NCI-H748 (cell line): ENCODE data around the gene NDUFB1.

ENCODE experiments used
- DNase-seq: peaks from one replicate; lab custom pipeline; 2025; ENCODE audit not compliant: unreplicated experiment; lab: John Stamatoyannopoulos, UW

NDUFB1 gene

DNA sequence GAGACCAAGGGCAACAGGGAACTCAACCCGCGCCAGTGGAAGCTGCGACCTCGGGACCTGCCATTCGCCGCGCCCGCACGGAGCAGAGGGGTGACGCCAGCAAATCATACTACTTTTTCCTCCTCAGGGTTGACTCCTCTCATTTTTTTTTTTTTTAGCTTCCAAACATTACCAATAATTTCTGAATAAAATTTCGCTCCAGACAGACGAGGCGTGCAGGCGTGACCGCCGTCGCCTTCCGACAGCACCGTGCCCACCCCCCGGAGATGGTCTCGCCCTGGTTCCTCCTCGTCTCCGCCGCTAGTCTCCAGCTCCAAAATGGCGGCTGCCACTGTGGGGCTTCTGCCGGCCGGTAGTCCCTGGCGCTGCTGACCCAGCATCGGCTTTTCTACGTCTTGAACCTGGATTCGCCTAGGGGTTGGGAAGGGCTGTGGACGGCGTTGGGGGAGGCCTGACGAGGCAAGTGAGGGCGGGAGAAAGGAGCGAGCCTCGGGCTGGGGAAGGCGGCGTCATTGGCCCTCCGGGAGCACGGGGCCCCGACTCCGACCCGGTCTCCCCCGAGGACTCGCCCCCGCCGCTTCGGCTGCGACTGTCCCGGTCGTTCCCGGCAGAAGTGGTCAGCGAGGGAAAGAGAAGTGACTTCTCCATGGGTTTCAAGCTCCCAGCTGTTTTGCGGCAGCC is at the start of gene NDUFB1, which contains the start of gene CPSF2:
Gene NDUFB1, minus strand, starts transcription at position 37 of the 681 bp plus-strand sequence. CDS start 4,069 bp downstream, outside the sequence.
Gene CPSF2, plus strand, starts transcription at position 300 of the 681 bp plus-strand sequence. CDS start 9,016 bp downstream, outside the sequence.
- peak; percentile 87 for DNase-seq

DNA sequence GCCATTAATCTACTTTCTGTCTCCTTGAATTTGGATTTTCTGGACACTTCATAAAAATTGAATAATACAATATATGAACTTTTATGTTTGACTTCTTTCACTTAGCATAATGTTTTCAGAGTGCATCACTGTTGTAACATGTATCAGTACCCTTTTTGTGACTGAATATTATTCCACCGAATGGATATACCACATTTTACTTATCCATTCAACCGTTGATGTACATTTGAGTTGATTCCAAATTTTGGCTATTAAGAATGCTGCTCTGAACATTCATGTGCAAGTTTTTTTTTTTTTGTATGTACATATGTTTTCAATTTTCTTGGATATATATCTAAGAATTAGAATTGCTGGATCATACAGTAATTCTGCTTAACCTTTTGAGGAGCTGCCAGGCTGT is 43.5 kb upstream of the NDUFB1 start:
- no peak for DNase-seq

DNA sequence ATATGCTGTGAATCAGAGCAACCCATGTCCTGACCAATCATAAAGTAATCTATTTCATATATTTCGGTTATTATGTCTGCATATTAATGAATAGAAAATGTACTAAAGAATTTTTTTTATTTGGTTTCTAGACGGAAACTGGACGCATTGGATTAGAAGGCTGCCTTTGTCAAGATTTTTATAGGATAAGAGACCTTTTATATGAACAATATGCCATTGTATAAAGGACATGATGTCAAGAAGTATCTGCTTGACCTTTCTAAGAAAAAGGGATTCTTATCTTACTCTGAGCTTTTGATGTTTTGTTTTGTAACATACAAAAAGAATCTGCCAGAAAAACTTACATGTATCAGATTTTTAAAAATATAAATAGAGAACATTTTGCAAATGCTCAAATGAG is 40.0 kb upstream of the NDUFB1 start:
- DNase-seq = no peak

DNA sequence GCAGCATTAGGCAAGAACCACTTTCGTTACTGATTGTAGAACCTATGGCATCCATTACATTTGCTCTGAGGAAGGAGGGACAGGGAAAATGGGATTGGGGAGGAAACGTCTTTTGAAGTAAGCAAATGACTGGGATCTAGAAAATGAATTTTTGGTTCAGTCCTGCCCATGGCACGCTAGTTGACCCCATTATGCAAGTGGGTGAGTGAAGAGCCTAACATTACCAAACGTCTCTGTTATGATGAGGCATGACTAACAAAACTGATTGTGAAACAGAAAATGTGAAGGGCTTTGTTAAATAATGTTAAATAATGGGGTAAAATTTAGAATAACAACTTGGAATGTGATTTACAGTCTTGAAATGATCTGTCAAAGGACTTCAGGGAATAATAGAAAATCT is 39.1 kb upstream of the NDUFB1 start:
- no peak for DNase-seq

DNA sequence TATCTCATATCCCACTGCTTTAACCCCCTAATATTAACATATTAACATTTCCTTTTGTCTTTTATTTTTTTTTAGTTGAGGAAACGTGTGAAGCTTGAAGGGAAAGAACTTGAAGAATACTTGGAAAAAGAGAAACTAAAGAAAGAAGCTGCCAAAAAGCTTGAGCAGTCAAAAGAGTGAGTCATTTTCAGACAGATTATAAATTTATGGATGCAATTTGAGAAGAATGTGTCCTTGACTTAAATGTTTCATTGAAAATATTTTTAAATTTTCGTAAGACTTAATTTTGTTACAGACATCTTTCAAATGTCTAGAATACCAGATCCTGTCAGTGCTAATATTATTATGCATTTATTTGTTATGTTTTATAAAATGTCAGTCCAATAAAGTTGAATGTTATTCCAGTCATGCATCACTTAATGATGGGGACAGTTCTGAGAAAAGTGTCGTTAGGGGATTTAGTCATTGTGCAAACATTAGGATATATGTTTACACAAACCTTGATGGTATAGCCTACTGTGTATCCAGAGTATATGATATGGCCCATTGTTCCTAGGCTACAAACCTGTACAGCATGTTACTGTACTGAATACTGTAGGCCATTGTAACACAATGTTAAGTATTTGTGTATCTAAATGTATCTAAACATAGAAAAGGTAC is 32.9 kb upstream of the NDUFB1 start:
- DNase-seq = peak; percentile 84

DNA sequence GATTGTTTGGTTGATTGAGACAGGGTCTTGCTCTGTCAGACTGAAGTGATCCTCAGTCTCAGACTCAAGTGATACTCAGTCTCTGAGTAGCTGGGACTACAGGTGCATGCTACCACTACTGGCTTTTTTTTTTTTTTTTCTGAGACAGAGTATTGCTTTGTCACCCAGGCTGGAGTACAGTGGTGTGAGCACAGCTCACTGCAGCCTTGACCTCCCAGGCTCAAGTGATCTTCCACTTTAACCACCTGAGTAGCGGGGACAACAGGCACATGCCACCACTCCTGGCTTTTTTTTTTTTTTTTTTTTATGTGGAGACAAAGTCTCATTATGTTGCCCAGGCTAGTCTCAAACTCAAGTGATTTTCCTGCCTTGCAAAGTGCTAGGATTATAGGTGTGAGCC is 32.1 kb upstream of the NDUFB1 start:
- DNase-seq = no peak

DNA sequence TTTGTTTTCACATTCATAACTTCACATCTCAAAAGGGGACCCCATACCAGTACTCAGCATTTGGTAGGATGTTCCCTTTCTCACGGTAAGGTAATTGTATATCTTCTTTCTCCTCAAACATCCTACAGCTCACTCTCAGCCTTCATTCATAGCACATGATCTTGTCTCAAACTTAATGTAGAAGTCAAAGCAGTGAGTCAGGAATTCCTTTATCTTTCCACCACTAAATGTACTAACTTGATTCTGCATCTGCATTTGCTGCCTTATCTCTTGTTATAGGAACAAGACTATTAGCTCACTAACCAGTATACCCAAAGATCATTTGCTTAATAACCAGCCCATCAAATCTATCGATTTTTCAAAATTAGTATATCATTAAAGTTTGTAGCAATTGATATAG is 23.2 kb upstream of the NDUFB1 start:
- no peak for DNase-seq

DNA sequence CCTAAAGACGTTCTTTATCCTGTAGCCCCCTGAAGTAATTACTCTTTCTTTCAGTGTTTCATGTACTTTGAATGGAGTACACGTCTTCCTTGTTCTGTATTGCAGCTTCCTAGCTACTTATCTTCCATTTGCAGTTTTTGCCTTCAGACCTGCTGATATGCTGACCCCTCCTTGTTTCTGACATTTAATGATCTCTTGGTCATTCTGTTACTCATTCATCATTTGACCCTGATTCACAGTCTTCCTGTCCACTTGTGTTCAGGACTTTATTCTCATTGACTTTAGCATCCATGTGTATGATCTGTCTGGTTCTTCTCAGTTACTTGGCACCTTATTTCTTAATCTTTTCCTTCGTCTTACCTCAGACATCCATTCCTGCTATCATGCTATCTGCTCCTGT is 22.5 kb upstream of the NDUFB1 start:
- no peak for DNase-seq

DNA sequence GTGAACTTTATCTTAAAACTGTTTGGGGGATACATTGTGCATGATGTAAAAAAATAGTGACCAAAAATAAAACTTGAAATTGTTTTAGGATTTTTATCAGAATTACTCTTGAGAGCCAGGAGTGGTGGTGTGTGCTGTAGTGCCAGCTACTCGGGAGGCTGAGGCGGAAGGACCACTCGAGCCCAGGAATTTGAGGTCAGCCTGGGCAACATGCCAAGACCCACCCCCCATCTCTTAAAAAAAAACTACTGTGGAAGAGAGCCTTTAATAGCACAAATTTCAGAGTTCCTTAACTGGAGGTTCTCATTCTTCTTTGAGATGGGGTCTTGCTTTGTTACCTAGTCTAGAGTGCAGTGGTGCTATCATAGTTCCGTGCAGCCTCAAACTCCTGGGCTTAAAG is 21.8 kb upstream of the NDUFB1 start:
- DNase-seq = no peak

DNA sequence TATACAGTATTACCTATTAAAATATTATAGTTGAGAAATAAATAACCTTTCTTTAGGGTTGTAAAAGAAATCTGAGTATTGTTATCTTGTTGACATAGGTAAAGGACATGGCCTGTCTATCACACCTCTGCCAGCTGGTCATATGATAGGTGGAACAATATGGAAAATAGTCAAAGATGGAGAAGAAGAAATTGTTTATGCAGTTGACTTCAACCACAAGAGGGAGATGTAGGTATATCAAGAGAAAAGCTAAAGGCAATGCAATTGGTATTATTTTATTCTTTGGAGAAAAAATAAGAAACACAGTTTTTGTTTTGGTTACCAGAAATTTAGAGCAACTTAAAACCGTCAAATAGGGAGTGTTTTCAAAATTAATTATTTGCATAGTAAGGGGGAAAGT is 13.8 kb upstream of the NDUFB1 start:
- DNase-seq = peak; percentile 56

DNA sequence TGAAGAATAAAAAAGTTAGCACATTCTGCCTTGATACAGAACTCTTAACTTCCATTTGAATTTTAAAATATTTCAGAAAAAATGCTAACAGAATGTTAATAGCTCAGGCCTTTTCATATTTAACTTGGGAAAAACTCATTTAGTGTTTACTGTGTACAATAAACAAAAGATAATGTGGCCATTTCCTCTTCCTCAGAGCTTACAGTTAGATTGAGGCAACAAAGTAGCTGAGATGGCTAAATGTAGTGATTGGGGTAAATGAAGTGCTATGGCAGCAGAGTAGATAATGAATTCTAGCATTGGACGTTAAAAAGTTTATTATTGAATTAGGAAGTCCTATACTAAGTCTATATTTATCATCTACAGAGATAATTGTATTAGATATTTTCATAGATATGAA is 12.9 kb upstream of the NDUFB1 start:
- no peak for DNase-seq

DNA sequence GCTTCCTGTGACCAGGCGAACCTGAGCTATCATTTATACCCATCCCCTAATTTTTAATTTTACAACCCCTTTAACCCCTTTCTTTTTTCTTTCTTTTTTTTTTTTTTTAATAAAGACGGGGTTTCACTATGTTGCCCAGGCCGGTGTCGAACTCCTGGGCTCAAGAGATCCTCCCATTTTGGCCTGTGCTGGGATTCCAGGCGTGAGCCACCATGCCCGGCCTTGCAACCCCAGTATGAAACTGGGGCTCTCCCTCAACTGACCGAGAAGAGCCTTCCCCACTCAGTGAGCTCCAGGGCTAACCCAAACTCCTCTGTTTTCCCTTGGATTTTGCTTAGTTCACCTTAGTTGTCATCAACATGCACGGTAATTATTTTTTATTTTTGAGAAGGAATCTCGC is 1.3 kb upstream of the NDUFB1 start:
- DNase-seq = no peak

DNA sequence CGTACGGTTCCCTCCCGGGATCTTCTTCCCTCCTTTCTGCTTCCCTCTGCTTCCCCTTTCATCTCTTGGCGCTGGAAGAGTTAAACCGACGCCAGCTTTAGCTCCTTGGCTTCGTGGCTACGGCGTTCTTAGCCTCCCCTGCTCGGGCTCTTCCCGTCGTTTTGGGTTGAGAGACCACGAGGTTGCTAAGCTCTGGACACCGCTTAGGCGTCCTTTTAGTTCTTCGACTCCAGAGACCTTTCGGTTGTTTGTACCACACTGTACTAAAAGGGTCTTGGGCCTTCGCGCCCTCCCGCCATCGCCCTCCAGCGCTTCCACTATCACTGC is 808 bp upstream of the NDUFB1 start:
- peak; percentile 68 for DNase-seq

DNA sequence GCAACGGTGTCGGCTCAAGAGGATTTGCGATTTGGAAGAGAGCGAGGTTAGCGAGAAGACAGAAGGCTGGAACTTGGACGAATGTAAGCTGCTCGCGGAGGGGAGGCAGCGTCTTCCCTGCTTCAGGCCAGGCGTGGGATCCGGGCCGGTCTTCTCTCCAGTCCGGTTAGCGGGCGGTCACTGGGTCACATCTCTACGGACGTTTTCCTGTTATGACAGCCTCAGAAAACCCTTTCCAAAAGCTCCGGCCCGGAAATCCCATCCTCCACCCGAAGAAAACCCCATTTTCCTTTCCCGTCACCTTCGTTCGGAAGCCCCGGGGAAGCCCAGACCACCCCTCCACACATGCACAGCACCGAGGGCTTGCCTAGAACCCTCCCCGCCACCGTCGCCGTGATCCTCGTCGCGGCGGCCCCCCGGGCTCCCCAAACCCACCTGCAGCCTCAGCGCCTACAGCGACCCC is 268 bp downstream of the NDUFB1 start:
- peak; percentile 63 for DNase-seq

DNA sequence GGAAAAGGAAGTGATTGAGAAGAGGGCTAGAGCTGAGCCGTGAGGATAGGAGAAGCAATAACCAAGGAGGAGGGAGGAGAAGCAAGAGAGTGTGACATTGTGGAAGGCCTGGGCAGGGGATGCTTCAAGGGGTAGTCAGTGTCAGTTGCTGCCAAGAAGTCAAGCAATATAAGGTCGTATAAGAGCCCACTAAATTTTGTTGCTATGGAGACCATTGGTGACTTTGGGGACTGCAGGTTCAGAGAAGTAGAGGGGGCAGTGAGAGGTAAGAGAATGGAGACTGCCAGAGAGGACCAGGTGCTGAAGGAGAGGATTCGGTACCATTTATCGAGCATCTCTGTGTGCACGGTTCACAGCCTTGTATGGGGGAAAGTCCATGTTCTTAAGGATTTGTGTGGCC is 12.0 kb downstream of the NDUFB1 start:
- peak; percentile 18 for DNase-seq

DNA sequence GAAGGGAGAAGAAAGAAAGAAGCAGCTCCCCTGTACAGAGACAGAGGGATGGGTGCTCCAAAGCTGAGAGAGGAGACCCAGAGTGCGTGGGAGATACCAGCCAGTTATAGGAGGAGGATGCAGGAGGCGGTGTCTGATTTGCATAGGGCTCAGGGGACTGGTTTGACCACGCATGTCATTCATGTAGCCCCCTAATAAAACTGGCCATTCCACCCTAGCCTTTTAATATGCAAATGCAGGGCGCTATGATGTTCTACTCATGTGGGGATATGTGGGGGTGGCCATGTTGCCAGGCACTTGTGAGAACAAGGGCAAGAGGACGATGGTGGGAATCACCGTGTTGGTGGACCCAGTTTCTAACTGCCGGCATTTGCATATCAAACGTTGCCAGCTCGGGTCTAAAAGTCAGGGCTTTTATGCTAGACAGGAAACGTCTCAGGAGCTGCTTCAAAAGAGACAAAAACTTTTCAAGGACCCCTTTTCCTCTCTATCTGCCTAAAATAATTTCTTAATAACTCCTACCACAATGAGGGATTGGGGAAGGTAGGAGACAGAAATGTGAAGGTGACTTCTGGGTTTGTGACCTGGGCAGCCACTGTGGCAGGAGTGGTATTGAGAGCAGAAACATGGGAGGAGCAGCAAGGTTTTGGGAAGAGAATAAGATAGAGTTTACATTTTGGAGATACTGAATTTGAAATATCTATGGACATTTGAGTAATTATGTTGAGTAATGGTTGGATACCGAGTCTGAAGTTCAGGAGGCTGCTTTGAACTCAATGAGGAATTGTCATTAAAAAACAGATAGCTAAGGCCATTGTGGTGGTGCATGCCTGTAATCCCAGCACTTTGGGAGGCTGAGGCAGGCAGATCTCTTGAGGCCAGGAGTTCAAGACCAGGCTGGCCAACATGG is 12.9 kb downstream of the NDUFB1 start:
- DNase-seq = peak; percentile 42

DNA sequence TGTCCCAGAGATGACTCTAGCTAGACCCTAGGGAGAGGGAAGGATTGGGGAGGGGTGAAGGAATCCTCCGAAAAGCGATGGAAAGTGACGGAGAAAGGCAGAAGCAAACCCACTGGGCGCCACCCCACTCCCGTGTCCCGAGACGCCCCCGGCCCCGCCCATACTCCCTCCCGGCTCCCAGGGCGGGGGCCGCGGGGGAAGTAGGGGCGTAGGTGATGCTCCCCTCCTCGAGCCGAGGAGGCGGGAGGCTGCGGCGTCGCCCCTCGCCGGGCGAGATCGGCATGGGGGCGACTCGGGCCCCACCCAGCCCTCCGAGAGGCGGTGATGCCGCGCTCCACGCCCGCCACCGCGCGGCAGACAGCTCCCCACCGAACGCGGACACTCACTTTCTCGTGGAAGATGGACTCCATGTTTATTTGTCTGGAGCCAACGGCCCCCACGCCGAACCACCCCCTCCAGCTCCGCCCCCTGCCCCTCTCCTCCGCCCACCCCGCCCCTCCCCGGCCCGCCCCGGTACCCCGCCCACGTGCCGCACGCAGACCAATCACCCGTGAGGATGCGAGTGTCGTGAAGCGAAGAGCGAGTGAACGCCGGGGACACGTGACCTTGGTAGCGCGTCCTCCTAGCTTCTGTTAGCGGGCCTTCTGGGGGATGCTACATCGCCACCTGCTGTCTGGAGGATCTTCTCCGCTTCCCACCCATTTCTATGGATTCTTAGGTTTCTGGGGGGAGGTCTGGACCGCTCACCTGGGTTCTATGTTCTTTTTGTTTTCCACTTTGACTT is 15.2 kb downstream of the NDUFB1 start, which contains the start of gene ATXN3:
Gene ATXN3, minus strand, starts transcription at position 440 of the 784 bp plus-strand sequence. Its CDS starts 30 bp downstream, at position 410.
- peak; percentile 100 for DNase-seq

DNA sequence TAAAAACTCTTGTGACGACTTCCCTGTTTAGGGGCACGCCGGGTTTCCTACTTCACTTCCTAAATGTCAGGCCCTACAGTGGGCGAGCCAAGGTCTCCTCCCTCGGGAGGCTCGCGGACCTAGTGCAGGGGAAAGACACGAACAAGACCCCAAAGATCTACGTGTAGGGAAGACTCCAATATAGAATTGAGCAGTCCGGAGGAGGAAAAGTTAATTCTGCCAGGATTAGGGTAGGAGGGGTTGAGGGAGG is 15.7 kb downstream of the NDUFB1 start:
- peak; percentile 75 for DNase-seq

DNA sequence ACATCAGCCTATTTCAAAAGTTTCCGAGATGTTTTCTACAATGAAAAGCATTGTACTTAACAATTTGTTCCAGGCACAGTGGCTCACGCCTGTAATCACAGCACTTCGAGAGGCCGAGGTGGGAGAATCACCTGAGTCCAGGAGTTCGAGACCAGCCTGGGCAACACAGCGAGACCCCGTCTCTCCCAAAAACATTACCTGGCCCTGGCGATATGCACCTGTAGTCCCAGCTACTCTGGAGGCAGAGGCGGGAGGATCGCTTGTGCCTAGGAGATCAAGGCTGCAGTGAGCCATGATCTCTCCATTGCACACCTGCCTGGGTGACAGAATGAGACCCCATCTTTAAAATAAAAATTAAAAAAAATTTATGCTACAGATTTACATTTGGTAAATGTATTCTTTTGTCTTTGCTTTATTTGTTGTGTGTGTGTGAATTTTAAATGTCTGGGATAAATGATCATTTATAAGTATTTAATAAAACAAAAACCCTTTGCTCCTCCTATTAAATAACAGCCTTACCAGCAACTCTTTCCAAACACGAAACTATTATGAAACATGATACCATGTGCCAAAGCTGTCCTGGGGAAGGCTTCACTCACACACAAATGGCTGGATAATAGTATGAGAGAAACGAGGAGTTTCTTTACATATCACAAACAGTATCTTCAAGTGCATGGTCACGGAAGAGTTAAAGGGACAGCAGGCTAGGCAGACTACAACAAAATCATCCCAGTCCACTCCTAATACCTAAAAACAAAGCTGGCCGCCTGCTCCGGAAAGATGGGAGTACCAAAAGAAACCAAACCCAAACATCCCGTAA is 16.2 kb downstream of the NDUFB1 start:
- peak; percentile 55 for DNase-seq

DNA sequence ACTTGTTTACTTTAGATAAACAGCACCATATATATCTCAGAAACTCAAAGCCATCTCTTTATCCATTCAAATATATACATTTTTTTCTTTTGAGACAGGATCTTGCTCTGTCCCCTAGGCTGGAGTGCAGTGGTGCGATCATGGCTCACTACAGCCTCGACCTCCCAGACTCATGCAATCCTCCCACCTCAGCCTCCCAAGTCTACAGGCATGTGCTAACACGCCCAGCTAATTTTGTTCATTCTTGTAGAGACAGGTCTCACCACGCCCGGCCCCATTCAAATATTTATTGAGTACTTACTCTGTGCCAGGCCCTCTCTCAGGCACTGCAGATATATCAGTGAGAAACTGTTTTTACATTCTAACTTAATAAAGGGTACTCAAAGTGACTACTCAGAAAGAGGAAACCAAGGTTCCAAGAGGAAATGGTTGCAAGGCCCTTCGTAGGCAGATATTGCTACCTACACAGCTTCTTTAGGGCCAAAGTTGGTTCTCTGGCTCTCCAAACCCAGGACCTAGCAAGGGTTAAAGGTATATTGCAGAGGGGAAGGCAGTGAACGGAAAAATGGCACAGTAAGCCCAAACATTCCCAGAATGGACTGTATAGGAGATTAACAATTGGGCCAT is 18.0 kb downstream of the NDUFB1 start:
- peak; percentile 31 for DNase-seq
